Stimulated activated CD8-positive, alpha-beta memory T cell treated with anti-CD3 and anti-CD28 coated beads, Interleukin-12 subunit alpha, Interleukin-12 subunit beta, amount 100 ng/mL, for 24 hours (primary cell): ENCODE measurements around the gene ANAPC13.
A peak's percentile ranks its signal among the peaks of the same experiment; 100 is the strongest.

Source experiments
- DNase-seq: peaks from one replicate; pipeline ENCODE4 v3.0.0-alpha.2; 2020; ENCODE audit errors: extremely low read depth

ANAPC13 gene

DNA sequence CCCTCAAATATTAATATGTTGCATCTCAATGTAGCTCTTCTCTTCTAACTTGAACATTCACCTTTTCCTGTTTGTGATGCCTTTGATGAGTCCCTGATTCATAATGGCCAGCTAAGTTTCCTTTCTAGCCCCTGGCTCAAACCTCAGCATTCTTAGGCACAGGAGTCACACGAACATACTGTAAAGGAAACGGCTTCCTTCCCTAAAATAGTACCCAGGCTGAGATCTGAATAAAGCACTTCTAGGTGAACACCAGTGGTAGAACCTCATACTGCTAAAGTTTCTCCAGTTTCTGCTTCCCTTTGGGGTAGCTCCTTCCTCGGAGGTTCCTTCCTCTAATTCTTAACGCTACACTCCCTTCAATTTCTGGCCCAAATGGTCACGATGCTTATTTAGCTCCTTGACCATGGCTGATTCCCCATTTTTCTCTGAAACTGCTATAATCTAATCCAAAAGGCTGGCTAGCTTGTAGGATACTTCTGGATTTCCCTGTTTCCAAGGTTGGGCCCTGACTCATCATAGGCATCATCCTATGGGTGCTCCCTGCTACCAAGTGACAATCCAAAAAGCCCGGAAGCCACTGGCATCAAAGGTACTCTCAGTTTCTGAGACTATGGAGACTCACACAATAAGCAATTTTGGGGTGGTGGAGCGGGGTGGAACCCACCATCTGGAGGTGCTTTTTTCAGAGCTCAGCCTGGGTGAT, 2.4 kb downstream of the ANAPC13 start:
- DNase-seq: no peak

DNA sequence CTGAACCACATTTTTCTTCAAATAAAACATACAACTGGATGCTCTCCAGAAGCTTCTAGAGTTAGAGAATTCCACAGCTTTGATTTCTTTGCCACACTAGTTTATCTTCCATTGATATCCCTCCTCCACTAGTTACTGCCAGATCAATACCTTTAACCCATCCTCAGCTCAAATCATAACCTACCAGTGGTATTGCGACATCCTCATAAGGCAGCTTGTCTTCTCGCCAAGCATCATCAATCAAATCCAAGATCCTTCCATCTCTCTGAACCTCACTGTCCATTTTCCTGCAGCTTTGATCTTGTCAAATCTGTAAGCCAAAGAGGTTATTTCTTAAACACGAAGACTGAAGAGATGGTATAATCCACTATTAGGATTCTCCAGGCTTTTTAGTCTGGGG, 3.2 kb downstream of the ANAPC13 start:
- no peak for DNase-seq

- DNase-seq: no peak
These were observed 4.6 kb downstream of the ANAPC13 start for GRCh38 chr3:134481166-134481565.

DNA sequence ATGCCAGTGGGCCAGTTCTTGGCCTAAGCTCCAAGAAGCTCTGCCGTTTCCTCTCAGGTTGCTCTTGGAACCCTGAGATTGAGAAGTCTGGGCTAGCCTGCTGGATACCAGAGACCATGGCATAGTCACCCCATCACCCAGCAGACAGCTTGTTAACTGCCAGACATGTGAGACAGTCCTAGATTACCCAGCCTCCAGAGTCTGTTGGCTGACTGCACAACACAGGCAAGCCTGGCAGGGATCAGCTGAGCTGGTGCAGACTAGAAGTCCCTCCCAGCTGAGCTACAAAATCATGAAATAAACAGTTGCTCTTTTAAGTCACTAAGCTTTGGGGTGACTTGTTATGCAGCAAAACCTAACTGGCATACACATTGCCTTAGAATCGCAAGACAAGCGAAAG, 5.2 kb downstream of the ANAPC13 start:
- DNase-seq: no peak

- no peak for DNase-seq
These were observed 7.8 kb downstream of the ANAPC13 start for GRCh38 chr3:134477938-134478337.

DNA sequence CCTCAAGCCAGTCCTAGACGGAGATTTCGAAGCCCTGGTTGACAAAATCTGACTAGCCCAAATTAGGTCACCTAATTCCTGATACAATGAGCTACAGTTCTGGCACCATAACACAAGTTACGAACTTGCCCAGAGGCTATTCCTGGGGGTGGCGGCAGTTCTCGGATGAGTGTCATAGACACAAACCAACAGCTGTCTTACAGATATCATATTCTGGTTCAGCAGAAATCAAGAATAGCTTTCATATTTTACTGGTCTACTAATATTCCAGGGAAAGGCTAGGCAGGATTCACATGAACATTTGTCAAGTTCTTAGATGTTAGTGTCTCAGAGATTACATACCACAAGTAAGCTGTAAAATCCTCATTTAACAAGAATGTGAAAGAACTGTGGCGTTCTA, 8.8 kb downstream of the ANAPC13 start:
- no peak for DNase-seq

GRCh38 chr3:134476306-134476705, 9.5 kb downstream of the ANAPC13 start:
- DNase-seq: no peak

DNA sequence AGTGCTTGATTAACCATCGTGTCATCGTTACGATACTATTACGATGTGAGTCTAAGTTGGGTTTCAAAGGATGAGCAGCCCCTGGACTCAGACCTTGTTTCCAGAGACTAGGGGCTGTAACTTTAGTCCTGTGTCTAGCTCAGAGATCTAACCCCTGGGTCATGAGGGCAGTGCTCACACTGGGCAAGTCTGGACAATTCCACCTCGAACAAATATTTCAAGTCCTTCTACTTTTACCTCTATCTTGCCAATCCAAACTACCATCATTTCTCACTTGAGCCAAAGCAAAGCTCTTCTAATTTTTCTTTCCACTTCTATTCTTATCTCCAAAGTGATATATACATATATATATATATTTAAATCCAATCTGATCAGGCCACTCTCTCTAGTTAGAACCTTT, 10.8 kb downstream of the ANAPC13 start:
- no peak for DNase-seq

DNA sequence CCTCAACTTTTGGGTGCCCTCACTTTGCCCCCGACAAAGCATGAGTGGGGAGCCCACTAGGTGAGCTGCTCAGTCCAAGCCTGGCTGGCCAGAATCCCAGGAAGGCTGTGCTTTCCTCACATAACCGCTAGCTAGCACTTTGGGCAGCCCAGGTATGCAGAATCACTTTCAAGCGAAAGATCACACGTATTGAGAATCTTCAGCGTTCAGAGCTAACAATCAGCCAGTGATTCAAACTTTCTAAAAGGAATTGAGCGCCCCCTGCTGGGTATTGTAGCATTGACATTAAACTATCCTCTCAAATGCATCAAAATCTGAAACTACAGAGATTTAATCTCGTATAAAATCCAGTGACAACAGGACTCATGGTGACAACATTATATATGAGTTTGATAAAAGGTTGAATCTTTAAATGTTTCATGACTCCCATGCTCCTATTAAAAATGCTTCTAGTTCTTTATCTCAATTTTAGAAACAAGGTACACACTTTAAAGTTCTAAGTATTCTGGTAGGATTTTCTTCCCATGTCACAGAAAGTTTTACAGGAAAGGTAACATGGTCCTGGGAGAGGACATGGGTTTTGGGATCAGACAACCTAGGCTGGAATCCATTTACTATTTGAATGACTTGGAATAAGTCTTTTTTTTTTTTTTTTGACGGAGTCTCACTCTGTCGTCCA, 11.8 kb downstream of the ANAPC13 start:
- DNase-seq: peak; percentile 47

- DNase-seq: no peak
These were observed 13.0 kb downstream of the ANAPC13 start for GRCh38 chr3:134472831-134473230.

- DNase-seq: no peak
These were observed 14.1 kb downstream of the ANAPC13 start for GRCh38 chr3:134471521-134472193.

DNA sequence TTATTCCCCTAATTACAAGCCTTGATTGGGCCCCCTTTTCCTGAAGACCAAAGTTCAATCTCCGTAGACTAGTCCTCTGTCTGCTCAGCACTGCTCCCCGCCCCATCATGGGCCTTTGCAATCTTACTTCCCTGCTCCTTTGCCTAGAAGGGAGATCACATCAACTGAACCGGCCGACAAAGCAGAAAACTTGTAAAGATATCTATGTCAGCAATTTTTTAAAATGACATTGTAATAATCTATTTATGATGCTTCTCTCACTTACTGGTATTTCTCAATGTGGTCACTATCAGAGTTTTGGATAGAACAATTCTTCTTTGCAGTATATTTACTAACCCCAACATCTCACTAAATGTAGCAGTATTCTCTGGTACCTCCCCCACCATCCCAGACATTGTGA, 17.3 kb downstream of the ANAPC13 start:
- no peak for DNase-seq

DNA sequence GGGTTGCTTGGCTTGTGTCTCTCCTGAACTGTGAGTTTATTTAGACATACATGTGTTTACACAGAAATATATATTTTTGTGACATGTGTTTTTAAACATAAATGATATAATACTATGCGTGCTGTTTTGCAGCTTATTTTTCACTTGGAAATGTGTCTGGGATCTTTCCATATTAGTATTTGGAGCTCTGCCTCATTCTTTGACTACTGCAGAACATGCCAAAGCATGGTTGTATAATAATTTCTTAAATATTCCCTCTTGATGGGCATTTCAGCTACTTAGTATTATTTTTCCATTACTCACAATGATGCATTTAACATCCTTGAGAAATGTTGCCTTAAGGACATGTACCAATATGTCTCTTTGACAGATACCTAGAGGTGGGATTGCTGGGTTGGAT, 19.5 kb downstream of the ANAPC13 start:
- DNase-seq: no peak

DNA sequence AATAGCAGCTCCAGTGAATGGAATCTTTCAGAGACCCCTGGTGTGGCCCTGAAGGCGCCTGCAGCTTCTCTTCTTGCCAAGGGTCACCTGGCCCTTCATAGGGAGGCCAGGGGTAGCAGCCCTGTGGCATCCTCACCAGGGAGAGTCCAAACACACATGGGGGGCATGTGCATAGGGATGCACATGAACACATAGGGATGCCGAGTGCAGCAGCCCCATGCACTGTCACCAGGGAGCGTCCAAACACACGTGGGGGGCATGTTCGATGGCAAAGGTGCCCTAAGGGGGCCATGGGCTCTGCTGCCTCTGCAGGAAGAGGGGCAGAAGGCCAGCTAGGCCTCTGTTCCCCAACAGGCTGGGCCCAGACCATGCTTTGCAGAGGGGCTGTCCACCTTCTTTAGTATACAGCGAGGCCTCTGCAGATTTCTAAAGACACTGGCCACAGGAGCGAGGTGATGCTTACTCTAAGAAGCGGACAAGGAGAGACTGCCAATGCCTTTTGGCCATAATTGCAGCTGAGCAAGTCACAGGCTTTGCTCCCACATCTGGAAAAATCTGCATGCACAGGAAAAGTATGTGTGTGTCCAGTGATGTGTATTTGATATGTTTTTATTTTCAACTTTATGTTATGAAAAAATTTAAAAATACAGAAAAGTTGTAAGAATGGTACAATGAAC, 21.0 kb downstream of the ANAPC13 start:
- DNase-seq: no peak

- DNase-seq: no peak
These were observed 21.6 kb downstream of the ANAPC13 start for GRCh38 chr3:134464064-134464688.

DNA sequence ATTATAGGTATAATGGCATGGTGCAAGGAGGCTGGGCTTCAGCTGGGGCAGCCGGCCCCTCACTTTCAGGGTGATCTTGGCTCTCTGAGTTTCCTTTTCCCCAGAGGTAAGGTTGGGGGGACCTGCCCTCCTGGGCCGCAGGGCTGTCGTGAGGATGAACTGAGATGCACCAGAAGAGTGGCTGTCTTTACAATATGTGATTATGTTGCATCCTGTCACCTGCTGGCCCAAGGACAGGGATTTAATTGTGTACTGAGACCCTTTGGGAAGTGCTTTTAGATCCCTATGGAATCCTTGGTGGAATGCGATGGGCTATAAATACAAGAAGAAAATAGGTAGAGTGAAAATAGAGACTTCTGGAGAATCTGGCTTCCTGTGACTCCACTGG, 22.1 kb downstream of the ANAPC13 start:
- no peak for DNase-seq

DNA sequence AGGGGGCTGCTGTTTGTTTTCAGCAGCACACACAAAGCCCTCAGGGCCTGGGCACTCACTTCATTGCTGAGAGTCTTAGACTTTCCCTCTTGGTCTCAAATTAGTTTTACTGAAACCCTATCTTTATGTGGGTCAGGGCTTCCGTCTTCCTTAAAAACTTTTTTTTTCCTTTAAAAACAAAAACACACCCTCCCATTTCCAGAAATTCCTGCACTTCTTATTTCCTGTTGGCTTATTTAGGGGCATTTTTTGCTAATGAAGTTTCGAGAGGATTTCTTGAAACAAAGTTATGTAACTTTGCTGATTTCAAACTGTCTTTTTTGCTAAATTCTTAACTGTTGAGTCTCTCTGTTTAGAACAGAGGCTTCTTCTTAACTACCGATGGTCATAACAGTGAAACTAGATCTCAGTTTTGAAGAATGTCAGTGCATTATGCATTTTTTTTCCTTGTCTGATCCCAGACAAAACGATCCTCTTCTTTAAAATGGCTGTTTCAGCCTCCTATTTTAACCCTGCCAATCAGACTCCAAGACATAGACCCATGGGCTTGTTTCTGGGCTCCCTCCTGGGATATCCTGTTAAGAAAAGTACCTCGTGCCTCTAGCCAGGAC, 23.3 kb downstream of the ANAPC13 start:
- DNase-seq: no peak

GRCh38 chr3:134460965-134461364, 24.8 kb downstream of the ANAPC13 start:
- no peak for DNase-seq

DNA sequence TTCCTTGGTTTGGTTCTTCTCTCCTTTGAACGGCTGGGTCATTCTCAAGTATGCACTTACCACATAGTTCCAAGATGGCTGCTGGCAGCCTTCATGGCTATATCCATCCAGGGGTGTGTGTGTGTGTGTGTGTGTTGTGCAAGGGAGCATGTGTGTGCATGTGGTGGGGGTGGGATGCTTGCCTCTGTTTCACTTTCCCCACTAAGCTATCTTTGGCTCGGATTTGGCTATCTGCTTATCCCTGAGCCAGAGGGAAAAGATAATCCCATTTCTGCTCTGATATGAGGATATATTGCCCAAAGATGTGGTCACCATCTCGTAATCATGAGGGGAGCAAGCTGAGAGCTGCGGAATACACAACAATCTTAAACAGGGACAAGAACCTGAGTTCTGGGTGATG, 26.2 kb downstream of the ANAPC13 start:
- DNase-seq: no peak

DNA sequence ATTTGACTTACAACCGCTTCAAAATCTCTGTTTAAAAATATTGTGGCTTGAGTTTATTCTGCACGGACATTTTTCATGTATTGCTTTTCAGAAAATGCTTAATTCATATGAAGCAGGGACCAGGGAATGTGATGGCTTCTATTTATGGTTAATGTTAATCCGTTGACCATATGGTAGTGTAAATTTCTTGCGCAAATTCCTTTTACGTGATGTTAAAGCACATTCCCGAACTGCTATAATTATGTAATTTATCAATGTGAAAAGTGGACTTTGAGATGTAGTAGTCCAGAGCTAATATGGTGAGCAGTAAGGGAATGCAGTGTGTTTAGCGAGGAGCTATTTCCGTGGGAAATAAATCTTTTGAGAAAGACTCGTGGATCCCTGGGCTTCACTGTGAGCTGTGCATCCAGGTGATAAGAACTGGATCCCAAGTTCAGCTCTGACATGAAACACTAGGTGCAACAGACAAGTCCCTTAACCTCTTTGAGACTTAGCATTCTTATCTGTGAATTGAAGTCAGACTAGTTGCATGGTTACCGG, 27.3 kb downstream of the ANAPC13 start:
- DNase-seq: no peak

- no peak for DNase-seq
These were observed 28.3 kb downstream of the ANAPC13 start for GRCh38 chr3:134457376-134458074.
